Activated CD8-positive, alpha-beta T cell treated with anti-CD3 and anti-CD28 coated beads for 36 hours (primary cell): Measurements from ENCODE around the gene KCNJ4. TPM values are rescaled to one million over a fixed set of nuclear protein-coding genes. Genes with fewer than 3 reads are reported as not detected.

Experiments used
- ATAC-seq: fragments of 200-7000 bp; cut with Tn5 transposase; one replicate; pipeline ENCODE4 v1.10.0; 2021; ENCODE audit warnings: mild to moderate bottlenecking, moderate library complexity
- CTCF ChIA-PET: fragments of 350-600 bp; sonication (Branson Sonifier 250); formaldehyde crosslinking; loops from one replicate; lab custom pipeline; 2021; ENCODE audit warnings: antibody characterized with exemption; lab: Charles Lee
- POLR2A ChIA-PET: fragments of 350-600 bp; sonication (Branson Sonifier 250); formaldehyde crosslinking; loops from one replicate; lab custom pipeline; 2021; ENCODE audit warnings: antibody characterized with exemption; lab: Charles Lee
- DNase-seq: peaks from one replicate; pipeline ENCODE4 v3.0.0-alpha.2; 2020
- H3K27ac Mint-ChIP-seq: one replicate; pipeline ENCODE4 v1.8.0; 2021; ENCODE audit warnings: mild to moderate bottlenecking, mixed read lengths
- H3K27me3 Mint-ChIP-seq: one replicate; pipeline ENCODE4 v1.8.0; 2021; ENCODE audit warnings: mixed read lengths
- H3K36me3 Mint-ChIP-seq: one replicate; pipeline ENCODE4 v1.8.0; 2021; ENCODE audit warnings: low read depth, mixed read lengths
- H3K4me1 Mint-ChIP-seq: one replicate; pipeline ENCODE4 v1.8.0; 2021; ENCODE audit warnings: low read depth, mixed read lengths
- H3K4me3 Mint-ChIP-seq: one replicate; pipeline ENCODE4 v1.8.0; 2021; ENCODE audit warnings: mild to moderate bottlenecking, moderate library complexity, mixed read lengths
- H3K9me3 Mint-ChIP-seq: one replicate; pipeline ENCODE4 v1.8.0; 2021; ENCODE audit warnings: mixed read lengths
- intact Hi-C: fragments of 100-400 bp; cut with micrococcal nuclease; formaldehyde crosslinking; loops from one replicate; pipeline ENCODE4 v1.10.0; 2022
- total RNA-seq, 2 experiments: library from RNA; stranded (reverse); gene quantifications; one replicate each; pipeline ENCODE4 v1.2.3, GENCODE V29; 2021
- TF ChIP-seq, protein P1 (sequence below): fragments of 200-600 bp; IDR thresholded peaks from one replicate; pipeline ENCODE4 v1.8.0; 2022; ENCODE audit warnings: antibody characterized with exemption, mild to moderate bottlenecking

The KCNJ4 gene
- total RNA-seq, 2 experiments from 2014 or later: not detected

DNA sequence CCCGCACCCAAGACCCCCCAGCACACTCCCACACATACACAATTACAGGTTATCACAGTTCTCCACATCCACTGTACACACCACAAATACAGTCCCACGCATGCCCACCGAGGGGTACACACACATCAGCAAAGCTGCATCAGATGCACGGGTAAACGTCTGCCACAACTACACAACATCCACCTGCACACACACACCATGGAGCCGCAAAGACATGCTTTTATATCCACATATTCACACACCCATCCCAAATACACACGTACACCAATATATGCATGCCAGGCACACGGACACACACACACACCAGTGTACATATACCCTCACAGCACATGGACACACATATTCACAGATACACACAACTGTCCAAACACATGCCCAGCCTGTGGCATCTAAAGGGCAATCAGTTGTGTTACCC, 5.4 kb upstream of the KCNJ4 start:
- Mint-ChIP-seq H3K9me3 (no peaks in the 10 kb centered on the region), H3K27ac (no peak overlapping the region), H3K4me3 (no peak overlapping the region), H3K36me3 (no peaks in the 10 kb centered on the region), H3K4me1 (peaks cover 9% of the 10 kb centered on the region), H3K27me3 (peaks cover 71% of the 10 kb centered on the region)
- intact Hi-C loops: no loop called here
- ATAC-seq (no peak), DNase-seq (no peak)
- TF ChIP-seq, protein P1, sequence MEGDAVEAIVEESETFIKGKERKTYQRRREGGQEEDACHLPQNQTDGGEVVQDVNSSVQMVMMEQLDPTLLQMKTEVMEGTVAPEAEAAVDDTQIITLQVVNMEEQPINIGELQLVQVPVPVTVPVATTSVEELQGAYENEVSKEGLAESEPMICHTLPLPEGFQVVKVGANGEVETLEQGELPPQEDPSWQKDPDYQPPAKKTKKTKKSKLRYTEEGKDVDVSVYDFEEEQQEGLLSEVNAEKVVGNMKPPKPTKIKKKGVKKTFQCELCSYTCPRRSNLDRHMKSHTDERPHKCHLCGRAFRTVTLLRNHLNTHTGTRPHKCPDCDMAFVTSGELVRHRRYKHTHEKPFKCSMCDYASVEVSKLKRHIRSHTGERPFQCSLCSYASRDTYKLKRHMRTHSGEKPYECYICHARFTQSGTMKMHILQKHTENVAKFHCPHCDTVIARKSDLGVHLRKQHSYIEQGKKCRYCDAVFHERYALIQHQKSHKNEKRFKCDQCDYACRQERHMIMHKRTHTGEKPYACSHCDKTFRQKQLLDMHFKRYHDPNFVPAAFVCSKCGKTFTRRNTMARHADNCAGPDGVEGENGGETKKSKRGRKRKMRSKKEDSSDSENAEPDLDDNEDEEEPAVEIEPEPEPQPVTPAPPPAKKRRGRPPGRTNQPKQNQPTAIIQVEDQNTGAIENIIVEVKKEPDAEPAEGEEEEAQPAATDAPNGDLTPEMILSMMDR: no peak
- CTCF ChIA-PET: no interaction called here
- POLR2A ChIA-PET: no interaction called here

- ChIA-PET CTCF (no interaction called here), POLR2A (no interaction called here)
- DNase-seq (no peak), ATAC-seq (no peak)
- Mint-ChIP-seq H3K9me3 (no peaks in the 10 kb centered on the region), H3K27me3 (peaks cover 72% of the 10 kb centered on the region), H3K36me3 (no peaks in the 10 kb centered on the region), H3K4me3 (no peak overlapping the region), H3K4me1 (peaks cover 15% of the 10 kb centered on the region), H3K27ac (no peak overlapping the region)
- TF ChIP-seq, protein P1: no peak
- intact Hi-C loops: no loop called here
Observed at GRCh38 chr22:38456841-38457699, 2.1 kb upstream of the KCNJ4 start.

DNA sequence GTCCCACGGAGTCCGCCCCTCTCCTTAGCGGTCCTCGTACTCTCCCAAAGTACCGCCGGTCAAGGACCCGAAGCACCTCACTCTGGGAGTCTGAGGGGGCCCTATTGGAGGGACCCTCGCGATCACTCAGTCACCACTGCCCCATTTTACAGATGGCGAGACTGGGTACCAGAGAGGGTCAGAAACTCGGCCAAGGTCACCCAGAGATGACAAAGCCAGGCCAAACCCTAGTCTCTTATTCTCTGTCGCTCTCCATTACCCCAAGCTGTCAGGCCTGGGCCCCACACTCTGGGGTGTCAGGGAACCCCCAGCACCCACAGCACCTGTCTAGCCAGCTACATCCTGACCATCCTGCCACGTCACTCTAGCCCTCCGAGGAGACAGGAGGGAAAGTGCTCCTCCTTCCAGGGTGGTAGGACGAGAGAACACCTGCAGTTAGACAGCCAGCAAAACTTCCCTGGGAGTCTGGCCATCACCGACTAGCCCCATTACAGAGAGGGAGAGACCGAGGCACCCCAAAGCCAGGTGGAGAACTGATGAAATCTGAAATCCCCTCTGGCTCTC, 1.4 kb upstream of the KCNJ4 start:
- H3K36me3 Mint-ChIP-seq: no peaks in the 10 kb centered on the region
- CTCF ChIA-PET: no interaction called here
- DNase-seq: no peak
- no peaks in the 10 kb centered on the region for H3K9me3 Mint-ChIP-seq
- no peak overlapping the region for H3K27ac Mint-ChIP-seq
- H3K4me1 Mint-ChIP-seq: peaks cover 12% of the 10 kb centered on the region
- peaks cover 70% of the 10 kb centered on the region for H3K27me3 Mint-ChIP-seq
- POLR2A ChIA-PET: interaction anchor here (1.0 kb wide), 1 partner anchor 11 kb away, joined by 3 read pairs; no protein-coding TSS in a partner anchor
- no peak for ATAC-seq
- H3K4me3 Mint-ChIP-seq: peak overlapping the region; percentile 20
- intact Hi-C loops: no loop called here
- TF ChIP-seq, protein P1: no peak

GRCh38 chr22:38455530-38456271, 702 bp upstream of the KCNJ4 start:
- H3K4me3 Mint-ChIP-seq: peak overlapping the region; percentile 24
- peaks cover 11% of the 10 kb centered on the region for H3K4me1 Mint-ChIP-seq
- ChIA-PET POLR2A (interaction anchor here (1.0 kb wide), 1 partner anchor 10 kb away, joined by 3 read pairs; no protein-coding TSS in a partner anchor), CTCF (no interaction called here)
- peak; percentile 46 for ATAC-seq
- peaks cover 68% of the 10 kb centered on the region for H3K27me3 Mint-ChIP-seq
- H3K27ac Mint-ChIP-seq: no peak overlapping the region
- peak; percentile 20 for DNase-seq
- TF ChIP-seq, protein P1: no peak
- no peaks in the 10 kb centered on the region for H3K9me3 Mint-ChIP-seq
- intact Hi-C loops: no loop called here
- no peaks in the 10 kb centered on the region for H3K36me3 Mint-ChIP-seq
